HG03439 (cell line): Measurements from ENCODE around the gene TRIM47.

Experiments
- ATAC-seq: cut with Tn5 transposase; IDR thresholded peaks from one replicate; pipeline ENCODE4 v1.9.1; 2021; ENCODE audit warnings: mild to moderate bottlenecking, moderate library complexity; ENCODE audit not compliant: unreplicated experiment

TRIM47 gene

GRCh38 chr17:75878174-75878998 lies at the start of gene TRIM47:
TRIM47 (minus strand) TSS chr17:75878581; CDS start chr17:75878548, 33 bp downstream.
- ATAC-seq = no peak

GRCh38 chr17:75927286-75927922 lies 49.0 kb upstream of the TRIM47 start:
- ATAC-seq = no peak

- ATAC-seq = no peak
Measured at GRCh38 chr17:75926456-75926855, 48.1 kb upstream of the TRIM47 start.

- ATAC-seq = no peak
Measured at GRCh38 chr17:75925912-75926311, 47.5 kb upstream of the TRIM47 start.

- no peak for ATAC-seq
Measured at GRCh38 chr17:75925103-75925502, 46.7 kb upstream of the TRIM47 start.

- ATAC-seq = no peak
Measured at GRCh38 chr17:75922963-75923874, 44.8 kb upstream of the TRIM47 start.

GRCh38 chr17:75922173-75922961 lies 44.0 kb upstream of the TRIM47 start:
- ATAC-seq = no peak

- no peak for ATAC-seq
Measured at GRCh38 chr17:75921596-75921995, 43.2 kb upstream of the TRIM47 start.

GRCh38 chr17:75920045-75920560 lies 41.7 kb upstream of the TRIM47 start:
- no peak for ATAC-seq

- no peak for ATAC-seq
Measured at GRCh38 chr17:75919611-75920010, 41.2 kb upstream of the TRIM47 start.

- no peak for ATAC-seq
Measured at GRCh38 chr17:75917917-75918445, 39.6 kb upstream of the TRIM47 start.

GRCh38 chr17:75917141-75917916 lies 38.9 kb upstream of the TRIM47 start:
- ATAC-seq = no peak

- ATAC-seq = no peak
Measured at GRCh38 chr17:75915268-75915667, 36.9 kb upstream of the TRIM47 start.

GRCh38 chr17:75914643-75915267 lies 36.4 kb upstream of the TRIM47 start:
- ATAC-seq = no peak

- no peak for ATAC-seq
Measured at GRCh38 chr17:75913537-75914210, 35.3 kb upstream of the TRIM47 start.

- ATAC-seq = no peak
Measured at GRCh38 chr17:75910699-75911098, 32.3 kb upstream of the TRIM47 start.

- ATAC-seq = no peak
Measured at GRCh38 chr17:75909812-75910274, 31.5 kb upstream of the TRIM47 start.
